CD4-positive, CD25-positive, alpha-beta regulatory T cell (primary cell): ENCODE data around the gene COPS7A. TPM values are rescaled to one million over a fixed set of nuclear protein-coding genes. Genes with fewer than 3 reads are reported as not detected.
"Not testable (repeated sequence)": the region's sequence is repeated elsewhere in the genome, so short reads cannot be mapped to it uniquely, and the experiment has no call there.

Experiments
- ATAC-seq, 2 donors: fragments of 150-1000 bp; cut with Tn5 transposase; one replicate each; pipeline ENCODE4 v1.10.0; 2021; ENCODE audit warnings: low read depth in 2 of 2, moderate number of reproducible peaks in 2 of 2, moderate library complexity in 1 of 2
- DNase-seq, 3 donors: peaks; one replicate each; pipeline versions ENCODE4 v3.0.0 to v3.0.0-alpha.2; 2012 to 2022; ENCODE audit warnings: mixed read lengths in 1 of 3
- H3K27ac ChIP-seq: one replicate; pipeline ENCODE4 v1.7.0; 2013; ENCODE audit warnings: mild to moderate bottlenecking, low read length; ENCODE audit not compliant: insufficient read depth, poor library complexity, severe bottlenecking
- H3K27me3 ChIP-seq: one replicate; pipeline ENCODE4 v1.7.0; 2013; ENCODE audit warnings: low read length; ENCODE audit not compliant: control insufficient read depth, insufficient read depth
- H3K36me3 ChIP-seq: one replicate; pipeline ENCODE4 v1.7.0; 2013; ENCODE audit warnings: mild to moderate bottlenecking, low read length, moderate library complexity; ENCODE audit not compliant: control insufficient read depth, insufficient read depth
- H3K4me1 ChIP-seq: 2 replicates; pipeline ENCODE4 v1.7.0; 2013; ENCODE audit warnings: mild to moderate bottlenecking, low read length; ENCODE audit not compliant: insufficient read depth, control insufficient read depth, poor library complexity, severe bottlenecking
- H3K4me3 ChIP-seq: one replicate; pipeline ENCODE4 v1.7.0; 2013; ENCODE audit warnings: low read depth, mild to moderate bottlenecking, low read length, moderate library complexity
- H3K9me3 ChIP-seq, 2 experiments: 1 replicate in 1 of 2; 2 replicates in 1 of 2; pipeline ENCODE4 v1.7.0; 2013; ENCODE audit warnings: low read length in 2 of 2, mild to moderate bottlenecking in 1 of 2, moderate library complexity in 1 of 2; ENCODE audit not compliant: control insufficient read depth in 2 of 2
- H3K27ac Mint-ChIP-seq, 3 donors: one replicate each; pipeline ENCODE4 v1.8.0; 2020 to 2022; ENCODE audit warnings: mild to moderate bottlenecking in 3 of 3, mixed read lengths in 3 of 3, moderate library complexity in 2 of 3
- H3K27me3 Mint-ChIP-seq: one replicate; pipeline ENCODE4 v1.8.0; 2022; ENCODE audit warnings: mild to moderate bottlenecking, mixed read lengths
- H3K36me3 Mint-ChIP-seq: one replicate; pipeline ENCODE4 v1.8.0; 2020; ENCODE audit warnings: mixed read lengths
- H3K4me1 Mint-ChIP-seq, 4 donors: one replicate each; pipeline ENCODE4 v1.8.0; 2020 to 2022; ENCODE audit warnings: mixed read lengths in 4 of 4, mild to moderate bottlenecking in 1 of 4
- H3K4me3 Mint-ChIP-seq, 4 donors: one replicate each; pipeline ENCODE4 v1.8.0; 2020 to 2022; ENCODE audit warnings: mild to moderate bottlenecking in 4 of 4, mixed read lengths in 4 of 4, moderate library complexity in 3 of 4
- H3K9me3 Mint-ChIP-seq, 7 donors: one replicate each; pipeline ENCODE4 v1.8.0; 2020 to 2022; ENCODE audit warnings: mixed read lengths in 7 of 7, mild to moderate bottlenecking in 3 of 7, moderate library complexity in 2 of 7
- polyA plus RNA-seq, 4 donors: library from polyadenylated mRNA; unstranded; fragments of 300-500 nt; fragmentation: Illumina TruSeq; gene quantifications; one replicate each; pipeline ENCODE4 v1.2.3, GENCODE V29; 2021
- total RNA-seq: library from RNA; stranded (reverse); gene quantifications from one replicate; pipeline ENCODE4 v1.2.3, GENCODE V29; 2022

Gene COPS7A
- total and polyA plus RNA-seq, 5 donors from 2014 or later, result 20.7 to 48.4 (median 41.3) TPM

- ATAC-seq, result no peak
- peaks cover 0 to 3% (median 0%) of the 10 kb centered on the region in 7 donors for H3K9me3 Mint-ChIP-seq
- peak overlapping the region in 2 of 3 donors; percentile 26 to 52 for H3K27ac Mint-ChIP-seq
- DNase-seq, result peak in 1 of 3 donors; percentile 56
- H3K4me3 Mint-ChIP-seq, result peak overlapping the region in 3 of 4 donors; percentile 26 to 77 (median 66)
- no peaks in the 10 kb centered on the region for H3K4me1 ChIP-seq
- H3K27ac ChIP-seq, result no peak overlapping the region
- H3K4me1 Mint-ChIP-seq, result peaks cover 5 to 8% (median 6%) of the 10 kb centered on the region in 4 donors
- H3K36me3 Mint-ChIP-seq, result no peaks in the 10 kb centered on the region
- no peaks in the 10 kb centered on the region for H3K9me3 ChIP-seq
- no peaks in the 10 kb centered on the region for H3K36me3 ChIP-seq
- H3K4me3 ChIP-seq, result peak overlapping the region; percentile 44
- peaks cover 3% of the 10 kb centered on the region for H3K27me3 ChIP-seq
- peaks cover 33% of the 10 kb centered on the region for H3K27me3 Mint-ChIP-seq
These were observed 14.9 kb upstream of the COPS7A start for GRCh38 chr12:6708960-6709394.

- not testable (repeated sequence) for H3K27me3 ChIP-seq, DNase-seq, H3K27ac Mint-ChIP-seq, H3K4me1 Mint-ChIP-seq, H3K4me3 ChIP-seq, H3K9me3 ChIP-seq, H3K36me3 Mint-ChIP-seq, H3K9me3 Mint-ChIP-seq, ATAC-seq, H3K36me3 ChIP-seq, H3K4me3 Mint-ChIP-seq, H3K27ac ChIP-seq, H3K4me1 ChIP-seq
- peaks cover 19% of the 10 kb centered on the region for H3K27me3 Mint-ChIP-seq
These were observed 7.6 kb upstream of the COPS7A start for GRCh38 chr12:6716031-6716873.

- no peak overlapping the region for H3K27ac ChIP-seq
- H3K27me3 ChIP-seq, result no peaks in the 10 kb centered on the region
- ATAC-seq, result no peak
- H3K4me1 ChIP-seq, result no peaks in the 10 kb centered on the region
- H3K4me3 ChIP-seq, result no peak overlapping the region
- DNase-seq, result no peak
- H3K36me3 ChIP-seq, result no peaks in the 10 kb centered on the region
- Mint-ChIP-seq H3K9me3 (no peaks in the 10 kb centered on the region), H3K4me3 (no peak overlapping the region), H3K36me3 (no peaks in the 10 kb centered on the region), H3K4me1 (no peaks in the 10 kb centered on the region), H3K27ac (no peak overlapping the region), H3K27me3 (peaks cover 19% of the 10 kb centered on the region)
- no peaks in the 10 kb centered on the region for H3K9me3 ChIP-seq
These were observed 6.9 kb upstream of the COPS7A start for GRCh38 chr12:6716874-6717437.

GRCh38 chr12:6722863-6723262, 983 bp upstream of the COPS7A start:
- ATAC-seq (no peak), DNase-seq (no peak)
- peaks cover 15% of the 10 kb centered on the region for H3K4me1 ChIP-seq
- no peaks in the 10 kb centered on the region for H3K27me3 ChIP-seq
- peaks cover 2% of the 10 kb centered on the region for H3K36me3 ChIP-seq
- peak overlapping the region; percentile 85 for H3K4me3 ChIP-seq
- Mint-ChIP-seq H3K4me1 (peaks cover 5 to 28% (median 18%) of the 10 kb centered on the region in 4 donors), H3K36me3 (peaks cover 7% of the 10 kb centered on the region), H3K4me3 (peak overlapping the region in 2 of 4 donors; percentile 22 to 70), H3K27ac (peak overlapping the region in 1 of 3 donors; percentile 37), H3K9me3 (peaks cover 0 to 1% (median 0%) of the 10 kb centered on the region in 7 donors), H3K27me3 (peaks cover 11% of the 10 kb centered on the region)
- no peaks in the 10 kb centered on the region for H3K9me3 ChIP-seq
- peak overlapping the region; percentile 85 for H3K27ac ChIP-seq

GRCh38 chr12:6724409-6724797, 557 bp downstream of the COPS7A start:
- Mint-ChIP-seq H3K4me1 (peaks cover 5 to 28% (median 18%) of the 10 kb centered on the region in 4 donors), H3K27ac (peak overlapping the region; percentile 92 to 99 (median 97)), H3K36me3 (peaks cover 14% of the 10 kb centered on the region), H3K9me3 (peaks cover 0 to 1% (median 0%) of the 10 kb centered on the region in 7 donors), H3K27me3 (peaks cover 11% of the 10 kb centered on the region), H3K4me3 (peak overlapping the region; percentile 90 to 98 (median 92))
- no peaks in the 10 kb centered on the region for H3K9me3 ChIP-seq
- no peak for DNase-seq
- H3K4me1 ChIP-seq, result peaks cover 15% of the 10 kb centered on the region
- H3K27me3 ChIP-seq, result no peaks in the 10 kb centered on the region
- ATAC-seq, result no peak
- peaks cover 17% of the 10 kb centered on the region for H3K36me3 ChIP-seq
- peak overlapping the region; percentile 85 for H3K4me3 ChIP-seq
- peak overlapping the region; percentile 85 for H3K27ac ChIP-seq

GRCh38 chr12:6725350-6725749, 1.5 kb downstream of the COPS7A start:
- ATAC-seq, result no peak
- no peak overlapping the region for H3K27ac ChIP-seq
- H3K27me3 Mint-ChIP-seq, result peaks cover 11% of the 10 kb centered on the region
- no peaks in the 10 kb centered on the region for H3K27me3 ChIP-seq
- H3K4me3 Mint-ChIP-seq, result peak overlapping the region; percentile 30 to 49 (median 40)
- peaks cover 26% of the 10 kb centered on the region for H3K36me3 ChIP-seq
- peaks cover 5 to 30% (median 18%) of the 10 kb centered on the region in 4 donors for H3K4me1 Mint-ChIP-seq
- H3K9me3 Mint-ChIP-seq, result peaks cover 0 to 1% (median 0%) of the 10 kb centered on the region in 7 donors
- H3K36me3 Mint-ChIP-seq, result peaks cover 23% of the 10 kb centered on the region
- peaks cover 15% of the 10 kb centered on the region for H3K4me1 ChIP-seq
- no peaks in the 10 kb centered on the region for H3K9me3 ChIP-seq
- no peak overlapping the region for H3K4me3 ChIP-seq
- no peak for DNase-seq
- H3K27ac Mint-ChIP-seq, result peak overlapping the region in 1 of 3 donors; percentile 23

- peak overlapping the region in 1 of 4 donors; percentile 74 for H3K4me3 Mint-ChIP-seq
- ATAC-seq, result no peak
These were observed 5.3 kb downstream of the COPS7A start for GRCh38 chr12:6729186-6729585.

More at GRCh38 chr12:6729186-6729585, 5.3 kb downstream of the COPS7A start:
- H3K36me3 ChIP-seq, result peaks cover 47% of the 10 kb centered on the region
- Mint-ChIP-seq H3K27me3 (peaks cover 4% of the 10 kb centered on the region), H3K36me3 (peaks cover 38% of the 10 kb centered on the region), H3K4me1 (peaks cover 0 to 21% (median 10%) of the 10 kb centered on the region in 4 donors), H3K9me3 (no peaks in the 10 kb centered on the region), H3K27ac (no peak overlapping the region)
- no peaks in the 10 kb centered on the region for H3K9me3 ChIP-seq
- no peak for DNase-seq
- no peaks in the 10 kb centered on the region for H3K27me3 ChIP-seq
- no peak overlapping the region for H3K4me3 ChIP-seq
- peaks cover 9% of the 10 kb centered on the region for H3K4me1 ChIP-seq
- no peak overlapping the region for H3K27ac ChIP-seq
